Medulla oblongata (tissue), 1 donor: ENCODE data around the gene CDC42BPA.
A peak's percentile ranks its signal among the peaks of the same experiment; 100 is the strongest.

Source experiments
- DNase-seq: peaks from one replicate; pipeline ENCODE4 v3.0.0-alpha.2; 2015; ENCODE audit errors: extremely low spot score

Gene CDC42BPA

GRCh38 chr1:226994586-226995364 is 323.5 kb downstream of the CDC42BPA start:
- peak; percentile 64 for DNase-seq

GRCh38 chr1:226993814-226994585 is 324.3 kb downstream of the CDC42BPA start:
- no peak for DNase-seq

- DNase-seq, result no peak
These were observed 326.4 kb downstream of the CDC42BPA start for GRCh38 chr1:226991920-226992319.

GRCh38 chr1:226990133-226990716 is 328.1 kb downstream of the CDC42BPA start:
- no peak for DNase-seq

- DNase-seq, result no peak
These were observed 329.0 kb downstream of the CDC42BPA start for GRCh38 chr1:226989085-226989920.

- peak; percentile 75 for DNase-seq
These were observed 330.0 kb downstream of the CDC42BPA start for GRCh38 chr1:226988334-226988666.

GRCh38 chr1:226987623-226988333 is 330.5 kb downstream of the CDC42BPA start:
- DNase-seq, result no peak

- no peak for DNase-seq
These were observed 331.1 kb downstream of the CDC42BPA start for GRCh38 chr1:226987179-226987536.

- peak; percentile 56 for DNase-seq
These were observed 331.7 kb downstream of the CDC42BPA start for GRCh38 chr1:226986496-226987178.

- DNase-seq, result no peak
These were observed 332.3 kb downstream of the CDC42BPA start for GRCh38 chr1:226985839-226986463.

GRCh38 chr1:226985239-226985838 is 333.0 kb downstream of the CDC42BPA start:
- DNase-seq, result no peak

- DNase-seq, result no peak
These were observed 333.6 kb downstream of the CDC42BPA start for GRCh38 chr1:226984521-226985238.

- no peak for DNase-seq
These were observed 334.3 kb downstream of the CDC42BPA start for GRCh38 chr1:226983992-226984364.

GRCh38 chr1:226983247-226983991 is 334.9 kb downstream of the CDC42BPA start:
- no peak for DNase-seq

GRCh38 chr1:226982451-226983177 is 335.7 kb downstream of the CDC42BPA start:
- DNase-seq, result no peak

GRCh38 chr1:226981838-226982237 is 336.5 kb downstream of the CDC42BPA start:
- no peak for DNase-seq

- DNase-seq, result no peak
These were observed 336.9 kb downstream of the CDC42BPA start for GRCh38 chr1:226981386-226981817.
